SK-N-SH treated with all-trans-retinoic acid at 6 μM for 48 hours (cell line): ENCODE data around the gene PLVAP.

Experiments
- ATAC-seq: fragments of 200-7000 bp; cut with Tn5 transposase; 3 replicates; pipeline ENCODE4 v1.9.1; 2020; ENCODE audit warnings: mild to moderate bottlenecking, moderate library complexity
- ARNTL ChIP-seq: fragments of 450-650 bp; formaldehyde crosslinking; IDR thresholded peaks from 2 replicates; pipeline ENCODE4 v1.5.0; 2020; ENCODE audit warnings: low read depth, mild to moderate bottlenecking, moderate library complexity, borderline replicate concordance
- BACH2 ChIP-seq: fragments of 250-450 bp; sonication (Bioruptor Pico); IDR thresholded peaks from 2 replicates; pipeline ENCODE4 v1.9.0; 2021; ENCODE audit warnings: mild to moderate bottlenecking, borderline replicate concordance
- CSDC2 ChIP-seq: fragments of 250-450 bp; sonication (Bioruptor Pico); IDR thresholded peaks from 2 replicates; pipeline ENCODE4 v1.5.0; 2020; ENCODE audit warnings: mild to moderate bottlenecking, moderate library complexity
- ESRRG ChIP-seq: fragments of 250-450 bp; sonication (Bioruptor Pico); IDR thresholded peaks from 2 replicates; pipeline ENCODE4 v1.6.1; 2021; ENCODE audit warnings: mild to moderate bottlenecking
- GLIS3 ChIP-seq: fragments of 250-450 bp; sonication (Bioruptor Pico); IDR thresholded peaks from 2 replicates; pipeline ENCODE4 v1.5.0; 2020; ENCODE audit warnings: mild to moderate bottlenecking, moderate library complexity
- ISL1 ChIP-seq: fragments of 250-450 bp; sonication (Bioruptor Pico); IDR thresholded peaks from 2 replicates; pipeline ENCODE4 v2.1.2; 2022; ENCODE audit warnings: mild to moderate bottlenecking, moderate library complexity
- OSR1 ChIP-seq: fragments of 250-450 bp; sonication (Bioruptor Pico); IDR thresholded peaks from 2 replicates; pipeline ENCODE4 v1.8.0; 2022; ENCODE audit warnings: moderate library complexity, mild to moderate bottlenecking, inconsistent platforms
- PPARA ChIP-seq: fragments of 250-450 bp; sonication (Bioruptor Pico); IDR thresholded peaks from 2 replicates; pipeline ENCODE4 v1.5.0; 2020; ENCODE audit warnings: mild to moderate bottlenecking, borderline replicate concordance
- RARB ChIP-seq: fragments of 250-450 bp; sonication (Bioruptor Pico); IDR thresholded peaks from 2 replicates; pipeline ENCODE4 v1.8.0; 2021; ENCODE audit warnings: mild to moderate bottlenecking, moderate library complexity
- SNAI2 ChIP-seq: fragments of 250-450 bp; sonication (Bioruptor Pico); IDR thresholded peaks from 2 replicates; pipeline ENCODE4 v1.5.0; 2020; ENCODE audit warnings: mild to moderate bottlenecking, moderate library complexity
- TCF4 ChIP-seq: fragments of 250-450 bp; sonication (Bioruptor Pico); IDR thresholded peaks from 2 replicates; pipeline ENCODE4 v1.8.0; 2021; ENCODE audit warnings: mild to moderate bottlenecking, moderate library complexity, borderline replicate concordance
- TOX ChIP-seq: fragments of 250-450 bp; sonication (Bioruptor Pico); IDR thresholded peaks from 2 replicates; pipeline ENCODE4 v1.8.0; 2021; ENCODE audit warnings: mild to moderate bottlenecking, moderate library complexity, borderline replicate concordance
- ZC3H10 ChIP-seq: fragments of 250-450 bp; sonication (Bioruptor Pico); IDR thresholded peaks from 2 replicates; pipeline ENCODE4 v1.5.1; 2021; ENCODE audit warnings: mild to moderate bottlenecking, moderate library complexity
- ZFP3 ChIP-seq: fragments of 250-450 bp; sonication (Bioruptor Pico); IDR thresholded peaks from 2 replicates; pipeline ENCODE4 v1.5.0; 2020; ENCODE audit warnings: mild to moderate bottlenecking, moderate library complexity
- ZFP30 ChIP-seq: fragments of 450-650 bp; formaldehyde crosslinking; IDR thresholded peaks from 2 replicates; pipeline ENCODE4 v1.5.0; 2022; ENCODE audit warnings: mild to moderate bottlenecking, moderate library complexity
- ZNF565 ChIP-seq: fragments of 450-650 bp; formaldehyde crosslinking; conservative IDR thresholded peaks from 2 replicates; pipeline ENCODE4 v1.5.0; 2020; ENCODE audit warnings: low read depth, mild to moderate bottlenecking, moderate library complexity
- ZNF70 ChIP-seq: fragments of 450-650 bp; formaldehyde crosslinking; IDR thresholded peaks from 2 replicates; pipeline ENCODE4 v1.5.0; 2020; ENCODE audit warnings: mild to moderate bottlenecking, moderate library complexity
- ZNF8 ChIP-seq: fragments of 450-650 bp; formaldehyde crosslinking; IDR thresholded peaks from 2 replicates; pipeline ENCODE4 v1.5.0; 2020; ENCODE audit warnings: mild to moderate bottlenecking, moderate library complexity
- TF ChIP-seq, protein P1 (sequence below): fragments of 250-450 bp; sonication (Bioruptor Pico); IDR thresholded peaks from 2 replicates; pipeline ENCODE4 v1.5.1; 2021; ENCODE audit warnings: mild to moderate bottlenecking, moderate library complexity
- TF ChIP-seq, protein P2 (sequence below): fragments of 250-450 bp; sonication (Bioruptor Pico); IDR thresholded peaks from 2 replicates; pipeline ENCODE4 v1.8.0; 2020; ENCODE audit warnings: mild to moderate bottlenecking, moderate library complexity, borderline replicate concordance
- TF ChIP-seq, protein P3 (sequence below): fragments of 250-450 bp; sonication (Bioruptor Pico); IDR thresholded peaks from 2 replicates; pipeline ENCODE4 v1.5.1; 2020; ENCODE audit warnings: low read depth, mild to moderate bottlenecking, moderate library complexity
- TF ChIP-seq, protein P4 (sequence below): fragments of 250-450 bp; sonication (Bioruptor Pico); IDR thresholded peaks from 2 replicates; pipeline ENCODE4 v1.8.0; 2021; ENCODE audit warnings: low read depth, mild to moderate bottlenecking, moderate library complexity, borderline replicate concordance

PLVAP gene

DNA sequence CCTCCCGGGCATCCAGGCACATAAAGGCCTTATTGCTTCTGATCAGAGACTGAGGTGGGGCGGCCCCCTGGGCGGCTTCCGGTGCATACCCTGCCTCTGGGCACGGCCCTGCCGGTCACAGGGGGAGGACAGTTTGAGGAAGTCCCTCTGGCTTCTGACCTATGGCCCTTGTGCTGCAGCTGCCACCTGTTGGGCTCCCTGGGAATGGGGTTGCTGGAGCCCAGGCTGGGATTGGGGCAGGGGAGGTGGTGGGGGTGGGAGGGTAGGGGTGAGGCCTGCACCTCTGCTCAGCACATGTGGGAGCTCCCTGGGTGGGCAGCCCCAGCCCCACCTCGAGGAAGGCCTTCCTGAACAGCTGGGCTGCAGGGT, 53.2 kb downstream of the PLVAP start (continued):
- TF ChIP-seq ZNF565 (no peak), GLIS3 (no peak), PPARA (CRISPR knock-in tag) (no peak), ZNF70 (CRISPR knock-in tag) (no peak), ISL1 (CRISPR knock-in tag) (no peak), CSDC2 (CRISPR knock-in tag) (no peak), RARB (CRISPR knock-in tag) (no peak), ZFP30 (CRISPR knock-in tag) (no peak), ZNF8 (CRISPR knock-in tag) (no peak)
- TF ChIP-seq, protein P1, sequence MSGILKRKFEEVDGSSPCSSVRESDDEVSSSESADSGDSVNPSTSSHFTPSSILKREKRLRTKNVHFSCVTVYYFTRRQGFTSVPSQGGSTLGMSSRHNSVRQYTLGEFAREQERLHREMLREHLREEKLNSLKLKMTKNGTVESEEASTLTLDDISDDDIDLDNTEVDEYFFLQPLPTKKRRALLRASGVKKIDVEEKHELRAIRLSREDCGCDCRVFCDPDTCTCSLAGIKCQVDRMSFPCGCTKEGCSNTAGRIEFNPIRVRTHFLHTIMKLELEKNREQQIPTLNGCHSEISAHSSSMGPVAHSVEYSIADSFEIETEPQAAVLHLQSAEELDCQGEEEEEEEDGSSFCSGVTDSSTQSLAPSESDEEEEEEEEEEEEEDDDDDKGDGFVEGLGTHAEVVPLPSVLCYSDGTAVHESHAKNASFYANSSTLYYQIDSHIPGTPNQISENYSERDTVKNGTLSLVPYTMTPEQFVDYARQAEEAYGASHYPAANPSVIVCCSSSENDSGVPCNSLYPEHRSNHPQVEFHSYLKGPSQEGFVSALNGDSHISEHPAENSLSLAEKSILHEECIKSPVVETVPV, result no peak

DNA sequence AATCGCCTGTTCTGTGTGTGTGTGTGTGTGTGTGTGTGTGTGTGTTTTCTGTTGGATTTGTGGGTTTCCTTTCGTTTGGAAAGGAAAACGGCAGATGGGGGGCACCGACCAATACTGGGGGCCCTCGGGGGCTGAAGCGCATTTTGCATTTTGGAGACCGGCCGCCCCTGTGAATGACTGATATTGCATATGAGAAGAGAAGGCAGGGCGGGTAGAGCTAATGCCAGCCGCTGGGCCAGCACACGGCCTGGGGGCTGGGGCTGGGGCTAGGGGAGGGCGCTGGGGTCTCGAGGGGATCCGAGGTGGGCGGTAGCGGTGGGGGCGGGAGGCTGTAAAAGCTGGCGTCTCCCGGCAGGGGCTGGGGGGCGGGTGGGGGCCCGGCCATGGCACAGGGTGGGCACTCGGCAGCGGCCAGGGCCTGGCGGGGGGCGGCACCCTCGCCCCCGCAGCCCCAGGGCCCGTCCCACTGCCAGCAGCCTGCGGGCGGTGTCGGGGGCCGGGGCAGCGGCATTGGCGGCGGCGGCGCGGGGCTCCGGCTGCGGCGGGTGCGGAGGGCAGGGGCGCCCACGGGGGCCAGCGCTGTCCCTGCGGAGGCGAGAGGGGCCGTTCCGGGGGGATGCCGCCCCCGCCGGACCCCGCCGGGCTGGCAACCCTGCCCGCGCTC, 53.7 kb downstream of the PLVAP start:
- no peak for ATAC-seq
- TF ChIP-seq ZNF565, result no peak
- no peak for TF ChIP-seq CSDC2 (CRISPR knock-in tag)
- TF ChIP-seq ZFP3 (CRISPR knock-in tag), result no peak
- TF ChIP-seq TCF4 (CRISPR knock-in tag), result no peak
- no peak for TF ChIP-seq ZC3H10 (CRISPR knock-in tag)

DNA sequence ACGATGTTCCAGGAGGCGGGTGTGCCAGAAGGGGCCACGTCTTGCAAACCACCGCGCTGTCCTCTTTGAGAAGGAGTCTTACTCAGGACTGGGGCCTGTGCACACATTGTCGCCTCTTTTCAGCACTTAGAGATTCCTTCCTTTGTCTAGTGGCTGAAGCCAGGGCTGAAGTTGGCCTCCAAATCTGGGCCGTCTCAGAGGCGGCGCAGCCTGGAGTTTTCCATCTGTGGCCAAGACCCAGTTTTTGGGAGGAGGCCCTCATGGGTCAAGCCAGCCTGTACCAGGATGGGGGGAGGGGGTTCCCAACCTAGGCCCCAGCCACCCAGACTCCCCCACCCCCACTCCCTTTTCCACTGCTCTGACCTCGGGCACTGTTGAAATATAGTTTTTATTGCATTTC, 54.3 kb downstream of the PLVAP start:
- TF ChIP-seq ISL1 (CRISPR knock-in tag) (no peak), TOX (CRISPR knock-in tag) (no peak), PPARA (CRISPR knock-in tag) (no peak), RARB (CRISPR knock-in tag) (no peak), GLIS3 (no peak)
- ATAC-seq, result no peak; the same call in 2 of the 3 replicates

DNA sequence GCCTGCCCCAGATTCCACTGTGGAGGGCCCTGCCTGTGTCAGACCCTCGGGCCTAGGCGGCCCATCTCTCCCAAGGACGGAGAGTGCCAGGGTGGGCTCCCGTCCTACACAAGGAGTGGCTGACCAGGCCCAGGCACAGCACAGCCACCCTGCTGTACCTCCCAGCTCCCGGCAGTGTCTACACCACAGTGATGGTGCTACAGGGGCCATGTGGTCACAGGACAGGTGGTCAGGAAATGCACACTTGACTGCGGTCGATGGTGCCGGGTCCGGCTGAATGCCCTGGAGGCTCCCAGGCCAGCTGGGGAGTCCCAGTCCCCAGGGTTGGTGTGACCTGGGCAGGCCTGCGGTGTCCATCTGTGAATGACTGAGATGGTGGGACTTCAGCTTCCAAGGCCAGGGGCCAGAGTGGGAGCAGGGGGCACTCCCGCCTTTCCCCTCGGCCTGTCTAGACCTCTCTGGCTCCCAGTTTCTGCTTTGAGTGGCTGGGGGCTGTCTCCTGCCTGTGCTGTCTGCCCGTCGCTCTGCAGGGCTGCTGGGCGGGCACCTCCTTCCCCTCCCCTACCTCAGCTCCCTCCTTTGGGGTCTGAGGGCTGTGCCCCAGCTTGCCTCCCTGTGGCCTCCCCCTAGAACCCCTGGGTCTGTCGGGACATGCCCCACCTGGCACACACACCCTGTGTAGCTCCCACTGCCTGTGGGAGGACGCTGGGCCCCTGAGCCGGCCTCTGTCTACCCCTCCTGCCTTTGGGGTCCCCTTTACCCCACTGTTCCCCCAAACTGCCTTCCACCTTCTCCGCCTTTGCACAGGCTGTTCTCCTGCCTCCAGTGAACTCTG, 55.3 kb downstream of the PLVAP start:
- ATAC-seq, result peak; percentile 11
- TF ChIP-seq TCF4 (CRISPR knock-in tag) (no peak), ZNF565 (no peak), OSR1 (CRISPR knock-in tag) (no peak), ZFP30 (CRISPR knock-in tag) (no peak), ISL1 (CRISPR knock-in tag) (no peak), SNAI2 (no peak), RARB (CRISPR knock-in tag) (no peak)
- TF ChIP-seq, protein P2, sequence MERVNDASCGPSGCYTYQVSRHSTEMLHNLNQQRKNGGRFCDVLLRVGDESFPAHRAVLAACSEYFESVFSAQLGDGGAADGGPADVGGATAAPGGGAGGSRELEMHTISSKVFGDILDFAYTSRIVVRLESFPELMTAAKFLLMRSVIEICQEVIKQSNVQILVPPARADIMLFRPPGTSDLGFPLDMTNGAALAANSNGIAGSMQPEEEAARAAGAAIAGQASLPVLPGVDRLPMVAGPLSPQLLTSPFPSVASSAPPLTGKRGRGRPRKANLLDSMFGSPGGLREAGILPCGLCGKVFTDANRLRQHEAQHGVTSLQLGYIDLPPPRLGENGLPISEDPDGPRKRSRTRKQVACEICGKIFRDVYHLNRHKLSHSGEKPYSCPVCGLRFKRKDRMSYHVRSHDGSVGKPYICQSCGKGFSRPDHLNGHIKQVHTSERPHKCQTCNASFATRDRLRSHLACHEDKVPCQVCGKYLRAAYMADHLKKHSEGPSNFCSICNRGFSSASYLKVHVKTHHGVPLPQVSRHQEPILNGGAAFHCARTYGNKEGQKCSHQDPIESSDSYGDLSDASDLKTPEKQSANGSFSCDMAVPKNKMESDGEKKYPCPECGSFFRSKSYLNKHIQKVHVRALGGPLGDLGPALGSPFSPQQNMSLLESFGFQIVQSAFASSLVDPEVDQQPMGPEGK (CRISPR knock-in tag), result no peak

DNA sequence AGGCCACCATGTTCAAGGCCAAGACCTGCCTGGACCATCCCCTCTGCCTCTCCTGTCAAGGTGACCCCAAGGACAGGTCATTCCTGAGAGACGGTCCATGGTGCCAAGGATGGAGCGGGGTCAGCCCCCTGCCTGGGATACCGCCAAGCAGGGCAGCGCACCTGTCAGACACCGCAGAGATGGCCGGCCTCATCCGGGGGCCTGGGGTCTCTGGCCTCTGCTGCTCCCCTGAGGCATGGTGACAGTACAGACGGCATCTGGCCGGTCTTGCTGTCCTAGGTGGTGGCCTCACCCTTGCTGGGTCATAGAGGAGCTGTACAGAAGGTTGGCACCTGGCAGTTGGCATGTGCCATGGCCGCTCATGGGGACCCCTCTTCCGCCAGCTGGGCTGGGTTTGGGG, 56.7 kb downstream of the PLVAP start:
- ATAC-seq, result no peak
- TF ChIP-seq TCF4 (CRISPR knock-in tag), result no peak
- no peak for TF ChIP-seq ZFP30 (CRISPR knock-in tag)
- TF ChIP-seq SNAI2, result no peak
- TF ChIP-seq, protein P1, result no peak
- TF ChIP-seq ZFP3 (CRISPR knock-in tag), result no peak
- no peak for TF ChIP-seq ARNTL (CRISPR knock-in tag)
- TF ChIP-seq ESRRG (CRISPR knock-in tag), result no peak
- no peak for TF ChIP-seq ZNF70 (CRISPR knock-in tag)
- no peak for TF ChIP-seq RARB (CRISPR knock-in tag)
- no peak for TF ChIP-seq ZNF8 (CRISPR knock-in tag)
- TF ChIP-seq GLIS3, result no peak
- TF ChIP-seq ZC3H10 (CRISPR knock-in tag), result no peak
- no peak for TF ChIP-seq BACH2 (CRISPR knock-in tag)
- TF ChIP-seq TOX (CRISPR knock-in tag), result no peak
- TF ChIP-seq PPARA (CRISPR knock-in tag), result no peak
- no peak for TF ChIP-seq OSR1 (CRISPR knock-in tag)
- no peak for TF ChIP-seq ZNF565
- TF ChIP-seq, protein P2 (CRISPR knock-in tag), result no peak
- TF ChIP-seq, protein P3, sequence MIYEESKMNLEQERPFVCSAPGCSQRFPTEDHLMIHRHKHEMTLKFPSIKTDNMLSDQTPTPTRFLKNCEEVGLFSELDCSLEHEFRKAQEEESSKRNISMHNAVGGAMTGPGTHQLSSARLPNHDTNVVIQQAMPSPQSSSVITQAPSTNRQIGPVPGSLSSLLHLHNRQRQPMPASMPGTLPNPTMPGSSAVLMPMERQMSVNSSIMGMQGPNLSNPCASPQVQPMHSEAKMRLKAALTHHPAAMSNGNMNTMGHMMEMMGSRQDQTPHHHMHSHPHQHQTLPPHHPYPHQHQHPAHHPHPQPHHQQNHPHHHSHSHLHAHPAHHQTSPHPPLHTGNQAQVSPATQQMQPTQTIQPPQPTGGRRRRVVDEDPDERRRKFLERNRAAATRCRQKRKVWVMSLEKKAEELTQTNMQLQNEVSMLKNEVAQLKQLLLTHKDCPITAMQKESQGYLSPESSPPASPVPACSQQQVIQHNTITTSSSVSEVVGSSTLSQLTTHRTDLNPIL (CRISPR knock-in tag), result no peak
- TF ChIP-seq, protein P4, sequence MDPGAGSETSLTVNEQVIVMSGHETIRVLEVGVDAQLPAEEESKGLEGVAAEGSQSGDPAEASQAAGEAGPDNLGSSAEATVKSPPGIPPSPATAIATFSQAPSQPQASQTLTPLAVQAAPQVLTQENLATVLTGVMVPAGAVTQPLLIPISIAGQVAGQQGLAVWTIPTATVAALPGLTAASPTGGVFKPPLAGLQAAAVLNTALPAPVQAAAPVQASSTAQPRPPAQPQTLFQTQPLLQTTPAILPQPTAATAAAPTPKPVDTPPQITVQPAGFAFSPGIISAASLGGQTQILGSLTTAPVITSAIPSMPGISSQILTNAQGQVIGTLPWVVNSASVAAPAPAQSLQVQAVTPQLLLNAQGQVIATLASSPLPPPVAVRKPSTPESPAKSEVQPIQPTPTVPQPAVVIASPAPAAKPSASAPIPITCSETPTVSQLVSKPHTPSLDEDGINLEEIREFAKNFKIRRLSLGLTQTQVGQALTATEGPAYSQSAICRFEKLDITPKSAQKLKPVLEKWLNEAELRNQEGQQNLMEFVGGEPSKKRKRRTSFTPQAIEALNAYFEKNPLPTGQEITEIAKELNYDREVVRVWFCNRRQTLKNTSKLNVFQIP (CRISPR knock-in tag), result no peak
